ENCODE data around the gene CAMTA1.

CAMTA1 gene

DNA sequence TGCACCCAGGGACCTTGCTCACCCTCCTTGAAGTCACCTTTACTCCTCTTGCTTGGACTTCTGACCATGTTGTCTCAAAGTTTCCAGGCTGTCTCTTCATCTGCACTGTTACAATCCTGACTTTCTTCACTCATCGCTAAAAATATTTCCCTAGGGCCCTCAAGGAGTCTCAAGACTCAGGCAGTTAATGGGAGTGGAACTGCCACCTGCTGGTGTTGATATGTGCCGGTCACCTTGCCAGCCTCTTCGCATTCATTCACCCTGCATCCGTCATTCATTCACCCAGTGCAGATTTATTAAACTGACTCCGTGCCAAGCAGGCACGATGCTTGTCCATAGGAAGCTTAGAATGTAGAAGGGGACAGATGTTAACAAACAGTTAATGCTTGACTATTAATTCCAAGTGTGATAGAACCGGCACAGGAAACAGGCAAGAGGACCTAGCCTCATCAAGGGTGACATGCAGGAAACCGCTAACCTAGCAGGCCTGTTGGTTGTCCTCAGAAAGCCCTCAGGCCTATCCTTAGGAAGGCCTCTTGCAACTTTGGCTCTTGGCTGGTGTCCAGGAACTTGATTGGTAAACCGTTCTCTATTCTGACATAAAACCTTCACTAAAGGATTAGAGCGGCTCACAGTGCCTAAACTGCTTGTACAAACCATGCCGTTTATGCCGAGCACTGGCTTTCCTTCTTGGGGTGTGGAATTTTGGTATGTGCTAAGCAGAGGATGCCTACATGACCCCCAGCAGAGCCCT lies 342.2 kb downstream of the CAMTA1 start:
- TF ChIP-seq, protein P1, sequence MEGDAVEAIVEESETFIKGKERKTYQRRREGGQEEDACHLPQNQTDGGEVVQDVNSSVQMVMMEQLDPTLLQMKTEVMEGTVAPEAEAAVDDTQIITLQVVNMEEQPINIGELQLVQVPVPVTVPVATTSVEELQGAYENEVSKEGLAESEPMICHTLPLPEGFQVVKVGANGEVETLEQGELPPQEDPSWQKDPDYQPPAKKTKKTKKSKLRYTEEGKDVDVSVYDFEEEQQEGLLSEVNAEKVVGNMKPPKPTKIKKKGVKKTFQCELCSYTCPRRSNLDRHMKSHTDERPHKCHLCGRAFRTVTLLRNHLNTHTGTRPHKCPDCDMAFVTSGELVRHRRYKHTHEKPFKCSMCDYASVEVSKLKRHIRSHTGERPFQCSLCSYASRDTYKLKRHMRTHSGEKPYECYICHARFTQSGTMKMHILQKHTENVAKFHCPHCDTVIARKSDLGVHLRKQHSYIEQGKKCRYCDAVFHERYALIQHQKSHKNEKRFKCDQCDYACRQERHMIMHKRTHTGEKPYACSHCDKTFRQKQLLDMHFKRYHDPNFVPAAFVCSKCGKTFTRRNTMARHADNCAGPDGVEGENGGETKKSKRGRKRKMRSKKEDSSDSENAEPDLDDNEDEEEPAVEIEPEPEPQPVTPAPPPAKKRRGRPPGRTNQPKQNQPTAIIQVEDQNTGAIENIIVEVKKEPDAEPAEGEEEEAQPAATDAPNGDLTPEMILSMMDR (IDR thresholded peaks at IDR 0.05; ENCODE audit: control insufficient read depth, insufficient read depth, low read depth, low read length, missing control alignments), result no peak
- no peak overlapping the region for H3K4me3 ChIP-seq (ENCODE audit: control insufficient read depth, low read depth, low read length)
- no peak for DNase-seq (ENCODE audit: low read depth)

DNA sequence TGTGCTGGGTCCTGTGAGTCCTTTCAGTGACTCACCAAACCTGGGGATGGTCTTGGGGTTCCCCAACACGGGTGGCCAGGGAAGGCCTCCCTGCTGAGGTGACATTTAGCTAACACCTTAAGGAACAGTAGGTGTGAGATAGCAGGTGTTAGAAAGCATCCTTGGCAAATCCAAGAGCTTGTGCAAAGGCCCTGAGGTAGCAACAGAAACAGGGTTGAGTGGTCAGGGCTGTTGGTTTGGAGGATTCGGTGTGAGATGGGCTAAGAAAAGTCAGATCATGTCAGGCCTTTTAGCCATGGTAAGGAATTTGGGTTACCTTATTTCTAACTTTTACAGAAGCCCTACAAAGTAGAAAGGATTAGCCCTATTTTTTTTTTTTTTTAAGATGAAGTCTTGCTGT lies 343.0 kb downstream of the CAMTA1 start:
- no peak overlapping the region for H3K4me3 ChIP-seq (ENCODE audit: control insufficient read depth, low read depth, low read length)
- TF ChIP-seq, protein P1 (IDR thresholded peaks at IDR 0.05; ENCODE audit: control insufficient read depth, insufficient read depth, low read depth, low read length, missing control alignments), result no peak
- DNase-seq (ENCODE audit: low read depth), result no peak

DNA sequence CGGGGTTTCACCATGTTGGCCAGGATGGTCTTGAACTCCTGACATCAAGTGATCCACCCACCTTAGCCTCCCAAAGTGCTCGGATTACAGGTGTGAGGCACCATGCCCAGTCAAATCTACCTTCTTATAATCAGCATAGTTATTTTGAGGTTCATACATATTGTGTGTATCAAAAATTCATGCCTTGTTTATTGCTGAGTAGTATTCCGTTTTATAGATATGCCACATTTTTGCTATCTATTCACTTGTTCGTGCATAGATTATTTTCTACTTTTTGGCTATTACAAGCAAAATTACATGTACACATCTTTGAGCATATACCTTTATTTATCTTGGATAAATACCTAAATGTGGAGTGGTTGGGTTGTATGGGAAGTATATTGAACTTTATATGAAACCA lies 344.9 kb downstream of the CAMTA1 start:
- H3K4me3 ChIP-seq (ENCODE audit: control insufficient read depth, low read depth, low read length), result no peak overlapping the region
- TF ChIP-seq, protein P1 (IDR thresholded peaks at IDR 0.05; ENCODE audit: control insufficient read depth, insufficient read depth, low read depth, low read length, missing control alignments), result no peak
- no peak for DNase-seq (ENCODE audit: low read depth)

GRCh38 chr1:7135493-7135892 lies 350.2 kb downstream of the CAMTA1 start:
- TF ChIP-seq, protein P1 (IDR thresholded peaks at IDR 0.05; ENCODE audit: control insufficient read depth, insufficient read depth, low read depth, low read length, missing control alignments), result no peak
- no peak for DNase-seq (ENCODE audit: low read depth)
- H3K4me3 ChIP-seq (ENCODE audit: control insufficient read depth, low read depth, low read length), result no peak overlapping the region

DNA sequence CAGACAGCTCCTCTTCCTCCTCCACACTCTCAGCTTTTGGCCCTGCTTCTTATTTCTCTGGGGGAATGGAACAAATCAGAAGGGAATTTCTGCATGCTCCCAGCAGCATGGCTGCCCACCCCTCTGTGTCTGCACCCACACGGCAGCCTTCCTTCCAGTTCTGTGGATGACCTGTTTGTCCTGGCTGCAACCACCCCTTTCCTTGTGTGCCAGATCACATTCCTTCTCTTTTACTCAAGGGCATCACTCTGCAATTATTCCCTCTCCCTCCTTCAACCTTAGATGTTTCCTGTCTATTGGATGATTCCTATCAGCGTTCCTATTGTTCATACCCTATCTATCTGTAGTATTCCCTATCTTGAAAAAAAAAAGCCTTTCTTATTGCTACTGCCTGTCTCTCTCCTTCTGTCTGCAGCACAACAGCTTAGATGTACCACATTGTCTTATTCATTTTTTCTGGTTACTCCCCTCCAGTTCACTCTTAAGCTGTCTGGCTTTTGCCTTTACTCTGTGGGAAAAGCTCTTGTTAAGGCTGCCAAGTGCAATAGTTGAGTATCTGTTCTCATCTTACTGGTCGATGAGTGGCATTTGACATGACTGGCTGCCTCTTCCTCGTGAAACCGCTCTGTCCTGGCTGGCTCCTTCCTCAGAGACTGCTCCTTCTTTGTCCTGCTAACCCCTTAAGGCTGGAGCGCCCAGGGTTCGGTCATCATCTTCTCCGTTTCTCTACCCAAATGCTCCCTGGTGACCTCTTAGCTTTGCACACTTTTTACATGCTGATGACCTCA lies 351.1 kb downstream of the CAMTA1 start:
- H3K4me3 ChIP-seq (ENCODE audit: control insufficient read depth, low read depth, low read length), result no peak overlapping the region
- TF ChIP-seq, protein P1 (IDR thresholded peaks at IDR 0.05; ENCODE audit: control insufficient read depth, insufficient read depth, low read depth, low read length, missing control alignments), result no peak
- DNase-seq (ENCODE audit: low read depth), result no peak

GRCh38 chr1:7140251-7140650 lies 355.0 kb downstream of the CAMTA1 start:
- no peak for DNase-seq (ENCODE audit: low read depth)
- TF ChIP-seq, protein P1 (IDR thresholded peaks at IDR 0.05; ENCODE audit: control insufficient read depth, insufficient read depth, low read depth, low read length, missing control alignments), result no peak
- H3K4me3 ChIP-seq (ENCODE audit: control insufficient read depth, low read depth, low read length), result no peak overlapping the region

Measured in AG09309 (cell line).